Loucy (cell line): Measurements from ENCODE around the gene FUT7.

Source experiments
- H2AFZ ChIP-seq: fragments of 200-600 bp; sonication (generic); 2 replicates; pipeline ENCODE4 v1.6.0; 2016; ENCODE audit warnings: antibody characterized with exemption, mild to moderate bottlenecking, low read length, moderate library complexity
- H3F3A ChIP-seq: fragments of 200-600 bp; 2 replicates; pipeline ENCODE4 v1.6.0; 2016; ENCODE audit warnings: antibody characterized with exemption, low read depth, mild to moderate bottlenecking
- H3K27me3 ChIP-seq: fragments of 200-600 bp; sonication (generic); 2 replicates; pipeline ENCODE4 v1.6.1; 2014; ENCODE audit warnings: low read length, mild to moderate bottlenecking; ENCODE audit not compliant: insufficient read depth, poor library complexity, severe bottlenecking
- H3K36me3 ChIP-seq: fragments of 200-600 bp; sonication (generic); 2 replicates; pipeline ENCODE4 v1.6.1; 2016; ENCODE audit warnings: low read length; ENCODE audit not compliant: insufficient read depth
- H3K4me1 ChIP-seq: fragments of 200-600 bp; sonication (generic); 2 replicates; pipeline ENCODE4 v1.5.1; 2014; ENCODE audit warnings: low read length, mild to moderate bottlenecking; ENCODE audit not compliant: insufficient read depth, poor library complexity, severe bottlenecking
- H3K4me2 ChIP-seq: fragments of 200-600 bp; sonication (generic); 2 replicates; pipeline ENCODE4 v1.6.0; 2014; ENCODE audit warnings: antibody characterized with exemption, low read length, low read depth, mild to moderate bottlenecking; ENCODE audit not compliant: poor library complexity, severe bottlenecking
- H3K4me3 ChIP-seq: fragments of 200-600 bp; sonication (generic); 2 replicates; pipeline ENCODE4 v1.5.1; 2014; ENCODE audit warnings: low read length, mild to moderate bottlenecking, mixed read lengths; ENCODE audit not compliant: poor library complexity, severe bottlenecking
- H3K79me2 ChIP-seq: fragments of 200-600 bp; sonication (generic); 2 replicates; pipeline ENCODE4 v1.6.1; 2014; ENCODE audit warnings: low read length; ENCODE audit not compliant: insufficient read depth
- H3K9ac ChIP-seq: fragments of 200-600 bp; sonication (generic); 2 replicates; pipeline ENCODE4 v1.6.0; 2014; ENCODE audit warnings: mild to moderate bottlenecking, low read depth, low read length, moderate library complexity; ENCODE audit not compliant: poor library complexity, severe bottlenecking
- H3K9me2 ChIP-seq: fragments of 200-600 bp; sonication (generic); replicated peaks from 2 replicates; pipeline ENCODE4 v1.6.1; 2016; ENCODE audit warnings: low read depth, low read length, mixed read lengths
- H3K9me3 ChIP-seq: fragments of 200-600 bp; sonication (generic); 2 replicates; pipeline ENCODE4 v1.6.1; 2014; ENCODE audit warnings: mild to moderate bottlenecking, antibody characterized with exemption, low read length, low read depth; ENCODE audit not compliant: insufficient read depth
- H4K20me1 ChIP-seq: fragments of 200-600 bp; sonication (generic); 2 replicates; pipeline ENCODE4 v1.6.0; 2014; ENCODE audit warnings: antibody characterized with exemption, low read length, mild to moderate bottlenecking; ENCODE audit not compliant: insufficient read depth, poor library complexity, severe bottlenecking
- CTCF ChIP-seq: fragments of 200-600 bp; sonication (generic); conservative IDR thresholded peaks from 2 replicates; pipeline ENCODE4 v1.5.1; 2014; ENCODE audit warnings: mild to moderate bottlenecking, antibody characterized with exemption, low read length
- EZH2phosphoT487 ChIP-seq: fragments of 200-600 bp; IDR thresholded peaks from 2 replicates; pipeline ENCODE4 v1.6.1; 2018; ENCODE audit warnings: antibody characterized with exemption, mild to moderate bottlenecking, moderate library complexity, borderline replicate concordance

The FUT7 gene

GRCh38 chr9:137035937-137036336, 4.0 kb upstream of the FUT7 start:
- H3K9ac ChIP-seq, result peak overlapping the region; percentile 80

GRCh38 chr9:137035507-137035834, 3.6 kb upstream of the FUT7 start:
- H3F3A ChIP-seq, result peaks cover 8% of the 10 kb centered on the region; the same call in 1 of the 2 replicates
- H3K4me3 ChIP-seq, result peak overlapping the region; percentile 71
- no peaks in the 10 kb centered on the region for H3K27me3 ChIP-seq
- no peaks in the 10 kb centered on the region for H3K79me2 ChIP-seq
- peak overlapping the region; percentile 80 for H3K9ac ChIP-seq
- no peak overlapping the region for H2AFZ ChIP-seq
- peak overlapping the region; percentile 95 for H3K4me2 ChIP-seq
- H3K36me3 ChIP-seq, result no peaks in the 10 kb centered on the region
- no peak for TF ChIP-seq EZH2phosphoT487
- TF ChIP-seq CTCF, result no peak; the same call in 1 of the 2 replicates
- no peaks in the 10 kb centered on the region for H4K20me1 ChIP-seq
- no peaks in the 10 kb centered on the region for H3K9me3 ChIP-seq
- no peaks in the 10 kb centered on the region for H3K9me2 ChIP-seq
- H3K4me1 ChIP-seq, result peaks cover 33% of the 10 kb centered on the region

More at GRCh38 chr9:137035937-137036336, 4.0 kb upstream of the FUT7 start:
- no peak overlapping the region for H2AFZ ChIP-seq
- H3F3A ChIP-seq, result peaks cover 5% of the 10 kb centered on the region; the same call in 1 of the 2 replicates
- no peak overlapping the region for H3K4me3 ChIP-seq
- no peaks in the 10 kb centered on the region for H3K9me2 ChIP-seq
- no peaks in the 10 kb centered on the region for H3K27me3 ChIP-seq
- TF ChIP-seq CTCF (no peak), EZH2phosphoT487 (no peak)
- no peaks in the 10 kb centered on the region for H3K36me3 ChIP-seq
- peaks cover 28% of the 10 kb centered on the region for H3K4me1 ChIP-seq
- H3K79me2 ChIP-seq, result no peaks in the 10 kb centered on the region
- no peaks in the 10 kb centered on the region for H3K9me3 ChIP-seq
- H4K20me1 ChIP-seq, result no peaks in the 10 kb centered on the region
- H3K4me2 ChIP-seq, result peak overlapping the region; percentile 95

GRCh38 chr9:137034709-137035506, 3.0 kb upstream of the FUT7 start:
- H4K20me1 ChIP-seq, result no peaks in the 10 kb centered on the region
- H3K4me2 ChIP-seq, result peak overlapping the region; percentile 95
- H2AFZ ChIP-seq, result peak overlapping the region; percentile 27; the same call in 1 of the 2 replicates
- peak overlapping the region; percentile 71 for H3K4me3 ChIP-seq
- no peaks in the 10 kb centered on the region for H3K9me3 ChIP-seq
- no peaks in the 10 kb centered on the region for H3K27me3 ChIP-seq
- H3K36me3 ChIP-seq, result no peaks in the 10 kb centered on the region
- no peaks in the 10 kb centered on the region for H3K79me2 ChIP-seq
- peak overlapping the region; percentile 80 for H3K9ac ChIP-seq
- H3F3A ChIP-seq, result peaks cover 8% of the 10 kb centered on the region; the same call in 1 of the 2 replicates
- TF ChIP-seq CTCF (peak; percentile 86), EZH2phosphoT487 (no peak)
- no peaks in the 10 kb centered on the region for H3K9me2 ChIP-seq
- H3K4me1 ChIP-seq, result peaks cover 38% of the 10 kb centered on the region
